Ovary (tissue), 3 donors: ENCODE results near the gene LIN28B.

Experiments used
- CTCF ChIP-seq, 3 donors: fragments of 450-650 bp in 2 of 3; fragments of 200-600 bp in 1 of 3; IDR thresholded peaks; one replicate each; pipeline versions ENCODE4 v1.5.1 to v1.8.0; 2016 to 2022; ENCODE audit warnings: antibody characterized with exemption in 3 of 3, mild to moderate bottlenecking in 1 of 3
- POLR2A ChIP-seq: fragments of 450-650 bp; IDR thresholded peaks from one replicate; pipeline ENCODE4 v1.6.1; 2017; ENCODE audit warnings: antibody characterized with exemption, mild to moderate bottlenecking, moderate library complexity
- donor health status: DM: no; HTN: no; CAD: no.

- no peak for TF ChIP-seq CTCF (IDR thresholded peaks at IDR 0.05)
- no peak for TF ChIP-seq POLR2A
These were observed 121.4 kb downstream of the LIN28B start for GRCh38 chr6:105078386-105078708.
